Ovary (tissue), 3 donors: Measurements from ENCODE around the gene FCRL4.

ENCODE experiments used
- CTCF ChIP-seq, 3 donors: fragments of 450-650 bp in 2 of 3; fragments of 200-600 bp in 1 of 3; IDR thresholded peaks; one replicate each; pipeline versions ENCODE4 v1.5.1 to v1.8.0; 2016 to 2022; ENCODE audit warnings: antibody characterized with exemption in 3 of 3, mild to moderate bottlenecking in 1 of 3
- POLR2A ChIP-seq: fragments of 450-650 bp; IDR thresholded peaks from one replicate; pipeline ENCODE4 v1.6.1; 2017; ENCODE audit warnings: antibody characterized with exemption, mild to moderate bottlenecking, moderate library complexity
- donor health status: DM: no; HTN: no; CAD: no.

- TF ChIP-seq CTCF (IDR thresholded peaks at IDR 0.05): no peak
- no peak for TF ChIP-seq POLR2A
Observed at GRCh38 chr1:157585984-157586383, 11.9 kb downstream of the FCRL4 start.
